H1 (cell line): ENCODE data around the gene KANTR. TPM values are rescaled to one million over a fixed set of nuclear protein-coding genes. Genes with fewer than 3 reads are reported as not detected.

Experiments used
- CTCF ChIA-PET: fragments of 300-600 bp; sonication (Branson Sonifier 250); formaldehyde crosslinking; loops from one replicate; lab custom pipeline; 2021; ENCODE audit not compliant: partially characterized antibody; lab: Charles Lee
- POLR2A ChIA-PET: fragments of 300-600 bp; sonication (Branson Sonifier 250); formaldehyde crosslinking; loops from one replicate; lab custom pipeline; 2021; ENCODE audit warnings: inconsistent platforms; ENCODE audit not compliant: partially characterized antibody; lab: Charles Lee
- DNase-seq, 2 experiments: peaks; one replicate each; pipeline versions ENCODE4 v3.0.0 to v3.0.0-alpha.2; 2010 to 2022; ENCODE audit warnings: low spot score in 2 of 2, low read depth in 1 of 2, mixed read lengths in 1 of 2
- FAIRE-seq: peaks from 2 replicates; lab custom pipeline; 2011; peaks lifted over from hg19 to GRCh38; lab: Jason Lieb, UNC
- H2AFZ ChIP-seq: 2 replicates; pipeline ENCODE4 v1.8.1; 2012; ENCODE audit warnings: low read length, inconsistent platforms
- H2AK5ac ChIP-seq: 2 replicates; pipeline ENCODE4 v1.6.1; 2013; ENCODE audit warnings: low read depth, low read length
- H2BK120ac ChIP-seq: replicated peaks from 2 replicates; pipeline ENCODE3; 2013; ENCODE audit warnings: low read depth, low read length, inconsistent platforms
- H2BK12ac ChIP-seq: 2 replicates; pipeline ENCODE4 v1.6.1; 2013; ENCODE audit warnings: low read depth, low read length
- H2BK15ac ChIP-seq: 2 replicates; pipeline ENCODE4 v1.6.1; 2013; ENCODE audit warnings: low read length
- H2BK20ac ChIP-seq: 2 replicates; pipeline ENCODE4 v1.6.1; 2013; ENCODE audit warnings: low read length
- H2BK5ac ChIP-seq: 2 replicates; pipeline ENCODE4 v1.6.1; 2013; ENCODE audit warnings: low read depth, low read length
- H3K14ac ChIP-seq: 2 replicates; pipeline ENCODE4 v1.6.1; 2013; ENCODE audit warnings: inconsistent platforms; ENCODE audit not compliant: insufficient read length
- H3K18ac ChIP-seq: 2 replicates; pipeline ENCODE4 v1.6.1; 2013; ENCODE audit warnings: low read length; ENCODE audit errors: extremely low read depth
- H3K23ac ChIP-seq: 2 replicates; pipeline ENCODE4 v1.6.1; 2013; ENCODE audit warnings: inconsistent platforms; ENCODE audit not compliant: insufficient read length
- H3K23me2 ChIP-seq: 2 replicates; pipeline ENCODE4 v1.6.1; 2013; ENCODE audit warnings: low read depth, low read length
- H3K27ac ChIP-seq: 2 replicates; pipeline ENCODE4 v1.6.1; 2011; ENCODE audit warnings: low read depth, low read length, inconsistent platforms
- H3K27me3 ChIP-seq, 4 experiments: replicated peaks in 1 of 4; 1 replicate in 1 of 4; 2 replicates in 3 of 4; pipeline versions ENCODE4 v1.6.1 to v1.8.1; 2011 to 2013; ENCODE audit warnings: low read length in 3 of 4, mild to moderate bottlenecking in 3 of 4, inconsistent platforms in 2 of 4, mixed read lengths in 2 of 4, moderate library complexity in 1 of 4; ENCODE audit not compliant: control insufficient read depth in 3 of 4, insufficient read depth in 3 of 4; ENCODE audit errors: extremely low read depth in 1 of 4
- H3K36me3 ChIP-seq, 4 experiments: 2 replicates each; pipeline versions ENCODE4 v1.6.1 to v1.8.1; 2011 to 2013; ENCODE audit warnings: mild to moderate bottlenecking in 4 of 4, low read length in 3 of 4, moderate library complexity in 2 of 4, control low read depth in 1 of 4, inconsistent platforms in 1 of 4; ENCODE audit not compliant: insufficient read depth in 4 of 4, control insufficient read depth in 2 of 4
- H3K4ac ChIP-seq: replicated peaks from 2 replicates; pipeline ENCODE3; 2013; ENCODE audit warnings: low read length, low read depth, mixed read lengths, inconsistent platforms; ENCODE audit not compliant: insufficient read length
- H3K4me1 ChIP-seq, 4 experiments: replicated peaks in 1 of 4; 1 replicate in 1 of 4; 2 replicates in 3 of 4; pipeline versions ENCODE4 v1.6.1 to v1.8.1; 2011 to 2013; ENCODE audit warnings: low read length in 3 of 4, inconsistent platforms in 2 of 4, mixed read lengths in 1 of 4; ENCODE audit not compliant: insufficient read depth in 4 of 4, control insufficient read depth in 3 of 4
- H3K4me2 ChIP-seq, 2 experiments: 2 replicates each; pipeline versions ENCODE4 v1.6.1 to v1.8.1; 2011 to 2013; ENCODE audit warnings: low read depth in 2 of 2, low read length in 2 of 2, control low read depth in 1 of 2, inconsistent platforms in 1 of 2, mild to moderate bottlenecking in 1 of 2; ENCODE audit not compliant: insufficient read depth in 1 of 2
- H3K4me3 ChIP-seq, 4 experiments: fragments of 200-600, 300-600 bp in 1 of 4; sonication (generic), shearing (Covaris generic), sonication (Bioruptor Twin) in 1 of 4; 2 replicates each; pipeline versions ENCODE4 v1.5.1 to v1.8.1; 2011 to 2016; ENCODE audit warnings: low read length in 4 of 4, low read depth in 3 of 4, control low read depth in 2 of 4, inconsistent platforms in 2 of 4, mild to moderate bottlenecking in 2 of 4, mixed read lengths in 1 of 4, moderate library complexity in 1 of 4; ENCODE audit not compliant: insufficient read depth in 2 of 4; ENCODE audit errors: extremely low read depth in 1 of 4
- H3K56ac ChIP-seq: replicated peaks from 2 replicates; pipeline ENCODE3; 2013; ENCODE audit warnings: low read depth, mild to moderate bottlenecking, mixed read lengths, low read length, inconsistent platforms; ENCODE audit not compliant: insufficient read length
- H3K79me1 ChIP-seq: 2 replicates; pipeline ENCODE4 v1.6.1; 2013; ENCODE audit warnings: low read depth, low read length, control low read depth
- H3K79me2 ChIP-seq, 2 experiments: 2 replicates each; pipeline versions ENCODE4 v1.6.1 to v1.8.1; 2012 to 2013; ENCODE audit warnings: low read length in 2 of 2, mild to moderate bottlenecking in 2 of 2, inconsistent platforms in 1 of 2; ENCODE audit not compliant: insufficient read depth in 2 of 2, control insufficient read depth in 1 of 2
- H3K9ac ChIP-seq, 4 experiments: replicated peaks in 1 of 4; 1 replicate in 1 of 4; 2 replicates in 3 of 4; pipeline versions ENCODE4 v1.6.1 to v1.8.1; 2011 to 2013; ENCODE audit warnings: low read depth in 3 of 4, low read length in 3 of 4, control low read depth in 2 of 4, mild to moderate bottlenecking in 2 of 4, moderate library complexity in 2 of 4, inconsistent platforms in 1 of 4; ENCODE audit errors: extremely low read depth in 1 of 4
- H3K9me3 ChIP-seq, 2 experiments: 2 replicates each; pipeline versions ENCODE4 v1.6.1 to v1.8.1; 2012 to 2013; ENCODE audit warnings: mild to moderate bottlenecking in 2 of 2, moderate library complexity in 2 of 2, control low read depth in 1 of 2, inconsistent platforms in 1 of 2, low read depth in 1 of 2, low read length in 1 of 2, mixed read lengths in 1 of 2; ENCODE audit not compliant: insufficient read depth in 2 of 2
- H4K20me1 ChIP-seq, 2 experiments: replicated peaks in 1 of 2; 2 replicates each; pipeline versions ENCODE3 to v1.8.1; 2011 to 2013; ENCODE audit warnings: inconsistent platforms in 2 of 2, low read length in 2 of 2, mild to moderate bottlenecking in 1 of 2; ENCODE audit not compliant: insufficient read depth in 2 of 2, control insufficient read depth in 1 of 2
- H4K5ac ChIP-seq: 2 replicates; pipeline ENCODE4 v1.6.1; 2013; ENCODE audit warnings: low read length, low read depth, mixed read lengths, inconsistent platforms; ENCODE audit not compliant: insufficient read length
- H4K8ac ChIP-seq: 2 replicates; pipeline ENCODE4 v1.8.0; 2013; ENCODE audit warnings: mild to moderate bottlenecking, moderate library complexity, low read length, inconsistent platforms; ENCODE audit not compliant: insufficient read depth; ENCODE audit errors: extremely low read depth
- H4K91ac ChIP-seq: replicated peaks from 2 replicates; pipeline ENCODE3; 2013; ENCODE audit warnings: low read length, mixed read lengths, inconsistent platforms; ENCODE audit not compliant: insufficient read length
- CEBPB ChIP-seq: IDR thresholded peaks from 2 replicates; pipeline ENCODE4 v1.6.1; 2012; ENCODE audit warnings: low read depth, low read length
- RXRA ChIP-seq: IDR thresholded peaks from 2 replicates; pipeline ENCODE4 v1.6.1; 2011; ENCODE audit warnings: low read depth, mild to moderate bottlenecking, low read length, moderate library complexity; ENCODE audit not compliant: insufficient read depth
- SIRT6 ChIP-seq: IDR thresholded peaks from one replicate; pipeline ENCODE4 v1.7.1; 2012; ENCODE audit warnings: low read length, inconsistent platforms
- ZNF274 ChIP-seq: IDR thresholded peaks from 2 replicates; pipeline ENCODE4 v1.7.0; 2012; ENCODE audit warnings: low read length, borderline replicate concordance; ENCODE audit errors: extremely low read depth
- WGBS, 2 experiments: shearing (Covaris generic) in 1 of 2; methylation state at CpG; one replicate each; pipeline versions ENCODE4 v1.1.6 to v1.1.7; 2013 to 2015; ENCODE audit warnings: low lambda C conversion rate in 2 of 2, mixed read lengths in 2 of 2, inconsistent platforms in 1 of 2, low coverage in 1 of 2, missing lambda C conversion rate in 1 of 2; ENCODE audit not compliant: insufficient replicate concordance in 2 of 2, insufficient coverage in 1 of 2, insufficient read length in 1 of 2; ENCODE audit errors: extremely low coverage in 1 of 2, missing lambda C conversion rate in 1 of 2; 5-methylcytosine and 5-hydroxymethylcytosine counted together
- polyA plus RNA-seq, 7 experiments: library from polyadenylated mRNA; depleted of rRNA in 3 of 7; stranded (reverse) in 5 of 7; unstranded in 2 of 7; fragments of >200 nt in 5 of 7; fragments of 200-250 nt in 2 of 7; gene quantifications; 1 replicate in 5 of 7; 2 replicates in 1 of 7; 4 replicates in 1 of 7; pipeline versions ENCODE4 v1.2.1 to v1.2.3, GENCODE V29; 2011 to 2013; ENCODE audit warnings: missing spikeins in 2 of 7, mixed read lengths in 2 of 7
- total RNA-seq: library from RNA; stranded (reverse); fragmentation: NEBNext Ultra II Directional; extraction: Animal tissue kit (Norgen Biotek cat#: 25700); gene quantifications from 2 replicates; pipeline ENCODE4 v1.2.1, GENCODE V29; 2021

Gene KANTR
- total and polyA plus RNA-seq, 2 of the 8 experiments (the other 6 are each of a cell fraction or from before 2014, with no cell fraction given), result 7.7 to 9.5 TPM

GRCh38 chrX:53160297-53160983, 66.5 kb downstream of the KANTR start:
- ChIA-PET POLR2A (no interaction called here), CTCF (interaction anchor here (1.1 kb wide), 1 partner anchor 109 kb away, joined by 3 read pairs; no protein-coding TSS in a partner anchor)
- no peak overlapping the region for H4K91ac ChIP-seq
- H3K56ac ChIP-seq, result no peak overlapping the region
- H3K23ac ChIP-seq, result no peak overlapping the region
- no peak overlapping the region for H3K4me3 ChIP-seq
- H2AK5ac ChIP-seq, result no peak overlapping the region
- H3K27ac ChIP-seq, result no peak overlapping the region
- H3K27me3 ChIP-seq, result no peaks in the 10 kb centered on the region
- H3K79me1 ChIP-seq, result no peaks in the 10 kb centered on the region
- no peak overlapping the region for H4K5ac ChIP-seq
- H3K4me1 ChIP-seq, result no peaks in the 10 kb centered on the region; a peak in 1 of 7 replicates
- no peak for DNase-seq
- H3K9me3 ChIP-seq, result no peaks in the 10 kb centered on the region
- TF ChIP-seq SIRT6 (no peak), ZNF274 (no peak), RXRA (no peak), CEBPB (no peak)
- no peak for FAIRE-seq
- no peak overlapping the region for H3K9ac ChIP-seq
- no peak overlapping the region for H3K18ac ChIP-seq
- H3K4ac ChIP-seq, result no peak overlapping the region
- no peaks in the 10 kb centered on the region for H3K23me2 ChIP-seq
- H3K36me3 ChIP-seq, result no peaks in the 10 kb centered on the region
- no peak overlapping the region for H2BK12ac ChIP-seq
- no peak overlapping the region for H2BK15ac ChIP-seq
- no peak overlapping the region for H3K14ac ChIP-seq
- whole genome bisulfite sequencing, 2 experiments, result 91% methylated on average over 6 of the region's 6 CpGs; no CpG with 5 or more reads in 1 of the 2 experiments
- H2BK5ac ChIP-seq, result no peak overlapping the region
- no peaks in the 10 kb centered on the region for H4K20me1 ChIP-seq
- H2AFZ ChIP-seq, result no peak overlapping the region
- H4K8ac ChIP-seq, result no peak overlapping the region
- H3K79me2 ChIP-seq, result no peaks in the 10 kb centered on the region
- no peak overlapping the region for H2BK120ac ChIP-seq
- H2BK20ac ChIP-seq, result no peak overlapping the region
- no peak overlapping the region for H3K4me2 ChIP-seq
